Dedifferentiated amniotic fluid mesenchymal stem cell (primary cell): ENCODE measurements around the gene ADPRH.

ENCODE experiments used
- DNase-seq: peaks from one replicate; pipeline ENCODE4 v3.0.0-alpha.2; 2016; ENCODE audit errors: extremely low spot score

ADPRH gene

GRCh38 chr3:119596398-119596797, 17.1 kb downstream of the ADPRH start:
- no peak for DNase-seq

- no peak for DNase-seq
Observed at GRCh38 chr3:119597548-119598288, 18.4 kb downstream of the ADPRH start, which contains the start of gene PLA1A. Gene PLA1A, plus strand, starts transcription at chr3:119597885. Its CDS starts 29 bp downstream, at chr3:119597914.

DNA sequence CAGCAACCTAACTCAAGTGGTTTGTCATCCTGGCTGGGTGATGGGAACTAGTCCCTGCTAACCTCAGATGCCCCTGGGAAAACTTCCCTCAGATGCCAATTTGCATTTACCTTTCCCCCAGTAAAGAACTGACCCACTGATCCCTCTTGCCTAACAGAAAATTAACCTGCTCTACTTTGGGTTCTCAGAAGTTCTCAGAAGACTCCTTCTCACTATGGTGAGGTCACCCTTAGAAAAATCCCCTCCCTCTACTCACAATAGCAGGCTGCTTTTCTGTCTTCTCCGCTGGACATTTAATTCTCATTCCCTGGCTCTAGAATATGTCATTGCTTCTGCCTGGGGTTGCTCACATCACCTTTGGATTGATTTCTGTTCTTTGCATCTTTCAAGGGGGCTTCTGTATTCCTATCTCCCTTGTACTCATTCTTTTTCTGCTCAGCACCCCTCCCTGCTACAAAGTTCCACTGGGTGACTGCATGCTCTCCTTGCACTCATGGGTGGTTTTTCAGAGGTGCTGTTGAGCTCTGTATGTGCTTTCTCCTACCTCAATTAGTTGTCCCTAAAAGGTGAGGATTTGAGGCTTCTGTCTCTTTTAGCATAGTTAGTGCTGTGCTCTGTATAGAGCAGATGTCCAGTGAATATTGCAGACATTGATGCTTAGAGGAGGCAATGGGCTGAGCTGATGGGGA, 19.3 kb downstream of the ADPRH start:
- DNase-seq, result no peak

DNA sequence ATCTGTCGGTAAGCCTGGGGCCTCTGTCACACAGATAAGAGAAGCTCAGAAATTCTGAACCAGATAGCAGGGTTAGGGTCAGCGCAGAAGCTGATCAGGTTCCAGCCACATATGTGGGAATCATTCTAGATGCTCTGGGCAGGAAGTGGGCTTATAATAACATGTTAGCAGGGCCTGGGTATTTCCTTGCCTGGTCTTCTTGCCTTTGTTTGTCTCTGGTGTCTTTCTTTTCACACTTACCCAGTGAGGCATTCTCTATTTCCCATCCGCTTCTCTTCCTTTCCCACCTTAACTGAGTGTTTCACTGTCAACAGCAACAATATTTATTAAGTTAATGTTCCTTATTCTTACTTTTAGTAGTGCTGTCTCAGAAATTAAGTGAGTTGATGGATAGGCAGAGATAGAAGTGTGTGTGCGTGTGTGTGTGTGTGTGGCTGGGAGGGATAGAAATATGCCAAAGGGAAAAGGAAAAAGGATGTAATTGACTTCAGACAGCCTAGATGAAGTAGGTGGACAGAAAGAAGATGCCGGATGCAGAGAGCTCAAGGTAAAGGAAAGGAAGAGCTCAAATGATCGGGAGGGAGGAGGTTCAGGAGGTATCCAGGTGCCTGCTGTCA, 20.4 kb downstream of the ADPRH start:
- DNase-seq, result no peak

- DNase-seq, result no peak
Observed at GRCh38 chr3:119600732-119601131, 21.4 kb downstream of the ADPRH start.

GRCh38 chr3:119601154-119601553, 21.9 kb downstream of the ADPRH start:
- no peak for DNase-seq

- no peak for DNase-seq
Observed at GRCh38 chr3:119602676-119603075, 23.4 kb downstream of the ADPRH start.

DNA sequence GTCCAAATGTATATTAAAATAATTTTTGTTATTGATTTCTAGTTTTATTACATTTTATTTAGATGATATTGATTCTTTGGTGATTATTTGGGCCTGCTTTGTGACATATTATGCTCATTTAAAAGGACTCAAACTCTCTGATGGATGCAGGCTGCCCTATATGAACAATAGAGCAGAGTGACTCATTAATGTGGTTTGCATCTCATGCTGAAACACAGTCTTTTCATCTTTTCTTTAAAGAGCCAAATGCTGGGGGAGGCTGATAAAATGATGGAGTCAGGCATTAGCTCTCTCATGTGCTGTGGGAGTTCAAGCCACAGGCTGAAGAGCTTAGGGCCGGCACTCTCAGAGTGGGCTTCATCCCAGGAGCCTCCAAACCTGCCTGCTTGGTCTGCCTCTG, 25.6 kb downstream of the ADPRH start:
- no peak for DNase-seq

DNA sequence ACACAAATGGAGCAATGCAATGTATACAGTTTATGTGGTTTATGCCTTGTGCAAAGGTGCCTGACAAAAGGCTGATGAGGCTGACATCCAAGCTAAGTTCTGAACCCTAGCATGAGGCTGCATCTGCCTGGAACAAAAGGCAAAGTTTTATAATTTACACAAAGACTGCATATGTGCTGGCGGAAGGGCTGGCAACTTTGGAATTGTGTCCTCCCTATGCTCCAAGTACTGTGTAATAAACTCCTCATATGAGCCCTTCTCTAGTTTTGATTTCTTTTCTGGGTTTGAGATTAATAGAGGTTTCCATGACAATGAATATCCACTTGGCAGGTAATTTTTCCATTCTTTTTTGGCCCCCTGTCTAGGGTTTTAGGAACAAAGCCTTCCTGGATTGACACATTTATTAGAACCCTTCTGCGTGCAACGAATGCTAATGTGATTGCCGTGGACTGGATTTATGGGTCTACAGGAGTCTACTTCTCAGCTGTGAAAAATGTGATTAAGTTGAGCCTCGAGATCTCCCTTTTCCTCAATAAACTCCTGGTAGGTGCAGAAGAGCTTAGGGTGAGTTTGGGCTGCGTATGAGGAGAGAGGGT, 29.2 kb downstream of the ADPRH start:
- DNase-seq, result no peak

DNA sequence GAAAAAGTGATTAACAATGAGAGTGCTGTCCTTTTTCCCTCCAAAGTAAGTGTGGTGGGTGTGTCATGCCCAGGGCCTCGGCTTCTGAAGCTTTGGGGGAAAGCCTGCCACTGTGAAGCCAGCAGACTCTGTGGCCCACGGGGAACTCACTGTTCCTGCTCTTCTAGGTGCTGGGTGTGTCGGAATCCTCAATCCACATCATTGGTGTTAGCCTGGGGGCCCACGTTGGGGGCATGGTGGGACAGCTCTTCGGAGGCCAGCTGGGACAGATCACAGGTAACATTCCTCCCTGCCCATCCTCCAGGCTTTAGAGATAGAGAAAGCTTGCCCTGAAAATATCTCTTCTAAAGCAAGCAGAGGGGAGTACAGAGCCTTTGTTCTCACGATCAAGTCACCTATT, 30.0 kb downstream of the ADPRH start:
- DNase-seq, result no peak

DNA sequence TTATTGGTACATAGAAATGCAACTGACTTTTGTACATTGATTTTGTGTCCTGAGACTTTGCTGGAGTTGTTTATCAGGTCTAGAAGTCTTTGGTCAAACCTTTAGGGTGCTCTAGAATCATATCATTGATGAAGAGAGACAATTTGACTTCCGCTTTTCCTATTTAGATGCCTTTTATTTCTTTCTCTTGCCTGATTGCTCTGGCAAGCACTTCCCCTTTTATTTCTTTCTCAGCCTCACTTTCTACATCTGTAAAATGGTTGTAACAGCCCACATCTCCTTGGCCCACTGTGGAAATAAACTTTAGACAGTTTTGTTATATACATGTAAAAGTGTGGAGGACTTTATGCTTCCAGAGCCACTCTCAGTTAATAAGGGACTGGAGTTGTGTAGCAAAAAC, 32.4 kb downstream of the ADPRH start:
- no peak for DNase-seq

GRCh38 chr3:119613201-119613600, 33.9 kb downstream of the ADPRH start:
- DNase-seq, result no peak

DNA sequence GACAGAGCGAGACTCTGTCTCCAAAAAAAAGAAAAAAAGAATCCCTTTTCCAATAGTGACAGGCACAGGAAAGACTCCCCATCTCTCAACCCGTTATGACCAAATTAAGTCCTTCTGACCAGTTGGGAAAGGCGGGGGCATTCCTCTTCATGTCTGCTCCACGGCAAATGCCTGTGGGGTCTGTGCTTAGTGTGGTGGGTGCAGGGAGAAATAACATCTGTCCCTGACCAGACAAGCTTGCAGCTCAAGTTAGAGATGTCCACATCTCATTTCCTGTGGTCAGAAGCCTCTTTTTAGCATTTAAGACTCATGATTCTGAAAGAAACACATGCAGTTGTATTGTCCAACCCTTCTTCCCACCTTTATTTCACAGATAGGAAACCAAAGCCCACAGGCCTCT, 34.6 kb downstream of the ADPRH start:
- no peak for DNase-seq

- DNase-seq, result no peak
Observed at GRCh38 chr3:119616056-119616455, 36.8 kb downstream of the ADPRH start.

DNA sequence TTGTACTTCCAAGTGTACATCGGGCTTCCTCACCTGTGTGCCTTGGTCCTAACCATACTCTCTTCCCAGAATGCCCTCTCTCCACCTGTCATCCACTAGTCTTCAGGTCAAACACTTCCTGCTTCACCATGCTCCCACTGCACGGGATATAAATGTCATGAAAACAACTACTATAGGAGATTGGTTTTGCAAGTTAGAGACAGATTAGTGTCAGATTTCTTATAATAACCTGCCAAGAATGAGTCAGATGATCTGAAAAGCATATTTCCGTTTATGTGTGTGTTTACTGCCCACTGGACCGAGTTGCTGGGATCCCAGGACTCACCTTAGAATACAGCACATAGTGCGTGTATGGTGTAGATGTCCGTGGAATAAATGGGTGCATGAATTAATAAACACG, 39.8 kb downstream of the ADPRH start:
- DNase-seq, result no peak

DNA sequence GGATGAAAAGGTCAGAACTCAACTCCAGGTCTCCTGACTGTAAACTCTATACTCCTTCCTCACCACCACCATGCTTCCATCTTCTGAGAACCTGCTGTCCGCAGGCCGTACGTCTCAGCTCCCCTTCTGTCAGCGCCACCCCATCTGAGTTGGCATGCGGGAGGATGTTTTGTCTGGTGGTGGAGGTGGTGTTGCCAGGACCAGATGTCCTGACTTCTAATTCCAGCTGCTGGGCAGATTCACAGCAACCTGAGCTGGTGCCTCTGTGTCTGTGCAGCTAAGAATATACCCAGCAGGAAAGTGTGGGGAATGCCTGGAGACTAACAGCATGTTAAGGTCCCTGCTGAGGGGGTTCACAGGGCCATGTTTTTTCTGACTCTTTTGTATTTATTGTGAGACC, 41.6 kb downstream of the ADPRH start:
- no peak for DNase-seq

DNA sequence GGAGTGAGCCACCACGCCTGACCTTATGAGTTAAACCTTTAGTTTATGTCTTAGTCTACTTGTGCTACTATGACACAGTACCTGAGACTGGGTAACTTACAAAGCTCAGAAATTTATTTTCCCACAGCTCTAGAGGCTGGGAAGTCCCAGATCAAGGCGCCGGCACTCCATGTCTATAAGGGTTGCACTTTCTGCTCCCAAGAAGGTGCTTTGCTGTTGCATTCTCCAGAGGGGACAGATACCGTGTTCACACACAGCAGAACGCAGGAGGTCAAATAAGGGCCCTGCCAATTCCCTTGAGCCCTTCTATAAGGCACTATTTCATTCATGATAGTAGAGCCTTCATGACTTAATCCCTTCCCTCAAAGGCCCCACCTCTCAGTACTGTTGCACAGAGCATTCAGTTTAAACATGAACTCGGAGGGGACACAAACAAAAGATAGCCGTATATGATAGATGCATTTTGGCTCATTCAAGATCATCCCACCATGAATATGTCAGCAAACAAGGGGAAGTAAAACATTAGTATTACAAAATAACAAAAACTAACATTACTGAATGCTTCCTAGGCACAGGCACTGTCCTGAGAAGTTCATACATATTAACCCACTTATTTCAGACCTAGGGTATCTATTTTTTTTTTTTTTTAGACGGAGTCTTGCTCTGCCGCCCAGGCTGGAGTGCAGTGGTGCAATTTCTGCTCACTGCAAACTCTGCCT, 44.9 kb downstream of the ADPRH start:
- DNase-seq, result no peak

- no peak for DNase-seq
Observed at GRCh38 chr3:119625451-119626153, 46.3 kb downstream of the ADPRH start.

GRCh38 chr3:119626196-119626595, 46.9 kb downstream of the ADPRH start:
- DNase-seq, result no peak

DNA sequence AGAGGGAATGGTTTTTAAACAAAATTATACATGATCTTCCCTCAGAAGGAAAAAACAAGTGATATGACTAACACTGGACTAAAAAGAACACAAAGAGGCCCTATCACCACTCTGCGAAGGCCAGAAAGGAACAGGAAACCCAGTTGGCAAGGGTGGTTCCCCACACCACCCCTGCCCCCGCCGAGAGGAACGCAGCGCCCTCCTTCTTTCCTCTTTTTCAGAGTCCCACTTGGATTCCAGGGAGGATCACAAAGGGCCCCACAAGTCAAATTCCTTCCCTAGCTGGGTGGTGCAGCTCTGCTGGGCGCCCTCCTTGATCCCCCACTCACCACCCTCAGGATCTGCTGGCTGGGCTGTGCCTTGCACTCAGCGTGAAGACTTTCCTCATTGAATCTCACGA, 48.2 kb downstream of the ADPRH start:
- no peak for DNase-seq

GRCh38 chr3:119628390-119628789, 49.1 kb downstream of the ADPRH start:
- no peak for DNase-seq
